Panc1 (cell line): ENCODE results near the gene CDKAL1. TPM values are rescaled to one million over a fixed set of nuclear protein-coding genes. Genes with fewer than 3 reads are reported as not detected.

Experiments used
- ATAC-seq: fragments of 200-7000 bp; cut with Tn5 transposase; 2 replicates; pipeline ENCODE4 v1.9.1; 2020; ENCODE audit warnings: mild to moderate bottlenecking, moderate library complexity
- BruUV-seq: library from RNA; stranded (reverse); fragments of 400-500 nt; replicated peaks from 2 replicates; lab custom pipeline; 2021; lab: Mats Ljungman, UMichigan
- CTCF ChIA-PET: fragments of 300-600 bp; sonication (Branson Sonifier 250); formaldehyde crosslinking; loops from one replicate; lab custom pipeline; 2022; ENCODE audit warnings: antibody characterized with exemption; lab: Charles Lee
- POLR2A ChIA-PET: fragments of 300-600 bp; sonication (Branson Sonifier 250); formaldehyde crosslinking; loops from one replicate; lab custom pipeline; 2022; ENCODE audit warnings: antibody characterized with exemption; lab: Charles Lee
- DNase-seq: peaks from one replicate; pipeline ENCODE4 v3.0.0-alpha.2; 2010; ENCODE audit warnings: low read depth, low spot score
- H3K27ac ChIP-seq: 2 replicates; pipeline ENCODE4 v1.5.1; 2011; ENCODE audit warnings: mild to moderate bottlenecking, low read length, inconsistent platforms
- H3K27me3 ChIP-seq: fragments of 200-500 bp; sonication (Bioruptor generic); 2 replicates; pipeline ENCODE4 v1.6.0; 2014; ENCODE audit warnings: low read length, inconsistent platforms; ENCODE audit not compliant: control insufficient read depth, insufficient read depth
- H3K36me3 ChIP-seq: fragments of 200-500 bp; sonication (Bioruptor generic); 2 replicates; pipeline ENCODE4 v1.5.1; 2014; ENCODE audit warnings: inconsistent platforms, mild to moderate bottlenecking, low read length, moderate library complexity; ENCODE audit not compliant: control insufficient read depth, insufficient read depth
- H3K4me1 ChIP-seq: 2 replicates; pipeline ENCODE4 v1.5.1; 2011; ENCODE audit warnings: inconsistent platforms, mild to moderate bottlenecking, low read length, moderate library complexity; ENCODE audit not compliant: control insufficient read depth, insufficient read depth
- H3K4me3 ChIP-seq, 2 experiments: 2 replicates each; pipeline ENCODE4 v1.5.1; 2011 to 2012; ENCODE audit warnings: low read depth in 2 of 2, low read length in 2 of 2, mild to moderate bottlenecking in 2 of 2, inconsistent platforms in 1 of 2, moderate library complexity in 1 of 2
- H3K9me3 ChIP-seq: fragments of 200-500 bp; sonication (Bioruptor generic); 2 replicates; pipeline ENCODE4 v1.5.1; 2014; ENCODE audit warnings: low read depth, mild to moderate bottlenecking, inconsistent platforms, low read length, moderate library complexity; ENCODE audit not compliant: control insufficient read depth, insufficient read depth
- CTCF ChIP-seq: fragments of 450-650 bp; IDR thresholded peaks from 2 replicates; pipeline ENCODE4 v1.5.1; 2017; ENCODE audit warnings: mild to moderate bottlenecking
- POLR2AphosphoS5 ChIP-seq: IDR thresholded peaks from 2 replicates; pipeline ENCODE4 v1.6.1; 2012; ENCODE audit warnings: mild to moderate bottlenecking, low read depth, low read length, moderate library complexity
- SIN3A ChIP-seq: IDR thresholded peaks from 2 replicates; pipeline ENCODE4 v1.6.1; 2012; ENCODE audit warnings: low read depth, mild to moderate bottlenecking, low read length, moderate library complexity, borderline replicate concordance; ENCODE audit not compliant: insufficient read depth
- TCF7L2 ChIP-seq: IDR thresholded peaks from 2 replicates; pipeline ENCODE4 v1.6.1; 2011; ENCODE audit warnings: mild to moderate bottlenecking, low read depth, low read length, inconsistent platforms
- in situ Hi-C: cut with HindIII; loops from 2 replicates; pipeline ENCODE4 v1.10.0; 2016; ENCODE audit warnings: low sequenced_read_pairs, low pct_unique_long_range_greater_than_20kb
- intact Hi-C: fragments of 100-400 bp; cut with micrococcal nuclease; formaldehyde crosslinking; loops from one replicate; pipeline ENCODE4 v1.10.0; 2022; ENCODE audit not compliant: unreplicated experiment
- total RNA-seq: library from RNA; stranded (reverse); gene quantifications from one replicate; pipeline ENCODE4 v1.2.1, GENCODE V29; 2021; ENCODE audit not compliant: unreplicated experiment
- TF ChIP-seq, protein P1 (sequence below), 2 experiments: IDR thresholded peaks; 2 replicates each; pipeline ENCODE4 v1.6.1; 2011 to 2012; ENCODE audit warnings: low read depth in 2 of 2, control low read depth in 1 of 2, low read length in 1 of 2, mild to moderate bottlenecking in 1 of 2, moderate library complexity in 1 of 2; ENCODE audit not compliant: insufficient read depth in 1 of 2

CDKAL1 gene
- total RNA-seq, 1 experiment from 2014 or later = 14.5 TPM

GRCh38 chr6:21067521-21067920 is 533.3 kb downstream of the CDKAL1 start:
- ChIA-PET POLR2A (no interaction called here), CTCF (no interaction called here)
- ATAC-seq = no peak
- H3K4me3 ChIP-seq = no peak overlapping the region
- no peak for TF ChIP-seq CTCF
- no peaks in the 10 kb centered on the region for H3K4me1 ChIP-seq
- intact Hi-C loops (no loop called here), in situ Hi-C loops (no loop called here)
- no peaks in the 10 kb centered on the region for H3K9me3 ChIP-seq
- H3K27me3 ChIP-seq = no peaks in the 10 kb centered on the region
- H3K36me3 ChIP-seq = no peaks in the 10 kb centered on the region
- no TSS peak for BruUV-seq
- DNase-seq = no peak
- no peak overlapping the region for H3K27ac ChIP-seq

- DNase-seq (no peak), ATAC-seq (no peak)
- Histone ChIP-seq H3K4me1 (no peaks in the 10 kb centered on the region), H3K4me3 (no peak overlapping the region), H3K36me3 (no peaks in the 10 kb centered on the region), H3K27me3 (no peaks in the 10 kb centered on the region), H3K9me3 (peaks cover 12% of the 10 kb centered on the region; the same call in 1 of the 2 replicates), H3K27ac (no peak overlapping the region)
- in situ Hi-C loops = no loop called here
- TF ChIP-seq CTCF (no peak), SIN3A (no peak), POLR2AphosphoS5 (no peak), TCF7L2 (no peak)
- TF ChIP-seq, protein P1, sequence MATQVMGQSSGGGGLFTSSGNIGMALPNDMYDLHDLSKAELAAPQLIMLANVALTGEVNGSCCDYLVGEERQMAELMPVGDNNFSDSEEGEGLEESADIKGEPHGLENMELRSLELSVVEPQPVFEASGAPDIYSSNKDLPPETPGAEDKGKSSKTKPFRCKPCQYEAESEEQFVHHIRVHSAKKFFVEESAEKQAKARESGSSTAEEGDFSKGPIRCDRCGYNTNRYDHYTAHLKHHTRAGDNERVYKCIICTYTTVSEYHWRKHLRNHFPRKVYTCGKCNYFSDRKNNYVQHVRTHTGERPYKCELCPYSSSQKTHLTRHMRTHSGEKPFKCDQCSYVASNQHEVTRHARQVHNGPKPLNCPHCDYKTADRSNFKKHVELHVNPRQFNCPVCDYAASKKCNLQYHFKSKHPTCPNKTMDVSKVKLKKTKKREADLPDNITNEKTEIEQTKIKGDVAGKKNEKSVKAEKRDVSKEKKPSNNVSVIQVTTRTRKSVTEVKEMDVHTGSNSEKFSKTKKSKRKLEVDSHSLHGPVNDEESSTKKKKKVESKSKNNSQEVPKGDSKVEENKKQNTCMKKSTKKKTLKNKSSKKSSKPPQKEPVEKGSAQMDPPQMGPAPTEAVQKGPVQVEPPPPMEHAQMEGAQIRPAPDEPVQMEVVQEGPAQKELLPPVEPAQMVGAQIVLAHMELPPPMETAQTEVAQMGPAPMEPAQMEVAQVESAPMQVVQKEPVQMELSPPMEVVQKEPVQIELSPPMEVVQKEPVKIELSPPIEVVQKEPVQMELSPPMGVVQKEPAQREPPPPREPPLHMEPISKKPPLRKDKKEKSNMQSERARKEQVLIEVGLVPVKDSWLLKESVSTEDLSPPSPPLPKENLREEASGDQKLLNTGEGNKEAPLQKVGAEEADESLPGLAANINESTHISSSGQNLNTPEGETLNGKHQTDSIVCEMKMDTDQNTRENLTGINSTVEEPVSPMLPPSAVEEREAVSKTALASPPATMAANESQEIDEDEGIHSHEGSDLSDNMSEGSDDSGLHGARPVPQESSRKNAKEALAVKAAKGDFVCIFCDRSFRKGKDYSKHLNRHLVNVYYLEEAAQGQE (IDR thresholded peaks at IDR 0.05; ENCODE audit: insufficient read depth in 1 of 2, low read depth in 2 of 2, low read length in 1 of 2) = no peak
- ChIA-PET POLR2A (no interaction called here), CTCF (no interaction called here)
- intact Hi-C loops = no loop called here
- BruUV-seq = no TSS peak
Measured at GRCh38 chr6:21070620-21071019, 536.4 kb downstream of the CDKAL1 start.
